ENCODE data around the gene MXRA5. TPM values are rescaled to one million over a fixed set of nuclear protein-coding genes. Genes with fewer than 3 reads are reported as not detected.

The MXRA5 gene
- total and polyA plus RNA-seq, 2 of the 8 experiments (the other 6 are each of a cell fraction or from before 2014, with no cell fraction given), result 0.56 to 1.7 TPM

DNA sequence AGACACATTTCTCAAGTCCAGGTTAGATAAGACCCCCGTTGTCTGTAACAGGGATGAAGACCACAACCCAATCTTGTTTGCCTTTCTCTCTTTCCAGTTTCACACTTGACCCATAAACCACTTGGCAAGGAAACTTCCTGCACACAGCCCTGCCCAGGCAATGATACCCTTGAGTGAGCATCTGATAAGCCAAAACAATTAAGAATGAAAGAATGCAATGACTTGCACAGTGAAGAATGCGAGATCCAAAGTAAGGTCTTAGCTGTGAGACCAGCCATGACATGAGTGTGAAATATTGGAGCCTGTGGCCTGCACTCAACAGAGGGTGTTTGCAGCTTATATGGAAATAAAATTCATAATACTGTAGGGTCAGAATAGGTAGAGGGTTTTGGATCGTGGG lies 37.9 kb upstream of the MXRA5 start:
- TF ChIP-seq, protein P1, sequence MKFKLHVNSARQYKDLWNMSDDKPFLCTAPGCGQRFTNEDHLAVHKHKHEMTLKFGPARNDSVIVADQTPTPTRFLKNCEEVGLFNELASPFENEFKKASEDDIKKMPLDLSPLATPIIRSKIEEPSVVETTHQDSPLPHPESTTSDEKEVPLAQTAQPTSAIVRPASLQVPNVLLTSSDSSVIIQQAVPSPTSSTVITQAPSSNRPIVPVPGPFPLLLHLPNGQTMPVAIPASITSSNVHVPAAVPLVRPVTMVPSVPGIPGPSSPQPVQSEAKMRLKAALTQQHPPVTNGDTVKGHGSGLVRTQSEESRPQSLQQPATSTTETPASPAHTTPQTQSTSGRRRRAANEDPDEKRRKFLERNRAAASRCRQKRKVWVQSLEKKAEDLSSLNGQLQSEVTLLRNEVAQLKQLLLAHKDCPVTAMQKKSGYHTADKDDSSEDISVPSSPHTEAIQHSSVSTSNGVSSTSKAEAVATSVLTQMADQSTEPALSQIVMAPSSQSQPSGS (IDR thresholded peaks at IDR 0.05; ENCODE audit: low read length), result no peak
- no peak for TF ChIP-seq MAFK (IDR thresholded peaks at IDR 0.05; ENCODE audit: low read depth, low read length)
- TF ChIP-seq POU5F1 (IDR thresholded peaks at IDR 0.05; ENCODE audit: low read depth, low read length), result no peak
- no peak for TF ChIP-seq TEAD4 (IDR thresholded peaks at IDR 0.05; ENCODE audit: low read depth, low read length)
- no peak for TF ChIP-seq RFX5 (IDR thresholded peaks at IDR 0.05; ENCODE audit: borderline replicate concordance, low read depth, low read length)
- TF ChIP-seq CBX8 (IDR thresholded peaks at IDR 0.05; ENCODE audit: borderline replicate concordance, low read depth, low read length), result no peak
- TF ChIP-seq, protein P2, sequence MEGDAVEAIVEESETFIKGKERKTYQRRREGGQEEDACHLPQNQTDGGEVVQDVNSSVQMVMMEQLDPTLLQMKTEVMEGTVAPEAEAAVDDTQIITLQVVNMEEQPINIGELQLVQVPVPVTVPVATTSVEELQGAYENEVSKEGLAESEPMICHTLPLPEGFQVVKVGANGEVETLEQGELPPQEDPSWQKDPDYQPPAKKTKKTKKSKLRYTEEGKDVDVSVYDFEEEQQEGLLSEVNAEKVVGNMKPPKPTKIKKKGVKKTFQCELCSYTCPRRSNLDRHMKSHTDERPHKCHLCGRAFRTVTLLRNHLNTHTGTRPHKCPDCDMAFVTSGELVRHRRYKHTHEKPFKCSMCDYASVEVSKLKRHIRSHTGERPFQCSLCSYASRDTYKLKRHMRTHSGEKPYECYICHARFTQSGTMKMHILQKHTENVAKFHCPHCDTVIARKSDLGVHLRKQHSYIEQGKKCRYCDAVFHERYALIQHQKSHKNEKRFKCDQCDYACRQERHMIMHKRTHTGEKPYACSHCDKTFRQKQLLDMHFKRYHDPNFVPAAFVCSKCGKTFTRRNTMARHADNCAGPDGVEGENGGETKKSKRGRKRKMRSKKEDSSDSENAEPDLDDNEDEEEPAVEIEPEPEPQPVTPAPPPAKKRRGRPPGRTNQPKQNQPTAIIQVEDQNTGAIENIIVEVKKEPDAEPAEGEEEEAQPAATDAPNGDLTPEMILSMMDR (IDR thresholded peaks at IDR 0.05; ENCODE audit: control extremely low read depth in 1 of 3, insufficient read depth in 1 of 3, low read depth in 1 of 3, low read length in 3 of 3), result no peak
- no peak for TF ChIP-seq JUND (IDR thresholded peaks at IDR 0.05; ENCODE audit: low read length)
- no peak for TF ChIP-seq BCL11A (IDR thresholded peaks at IDR 0.05; ENCODE audit: low read depth in 2 of 2, low read length in 2 of 2)

More for the DNA sequence above, 37.9 kb upstream of the MXRA5 start:
- no peak overlapping the region for H3K27ac ChIP-seq (ENCODE audit: low read depth, low read length)
- H2BK15ac ChIP-seq (ENCODE audit: low read length), result no peak overlapping the region
- H3K9me3 ChIP-seq (ENCODE audit: insufficient read depth in 2 of 2, low read depth in 1 of 2, low read length in 1 of 2), result no peaks in the 10 kb centered on the region
- no peak overlapping the region for H4K8ac ChIP-seq (ENCODE audit: extremely low read depth, insufficient read depth, low read length)
- DNase-seq (ENCODE audit: low read depth in 1 of 2, low spot score in 2 of 2), result no peak
- H3K23me2 ChIP-seq (ENCODE audit: low read depth, low read length), result peaks cover 1% of the 10 kb centered on the region; the same call in 1 of the 2 replicates
- no peak overlapping the region for H3K56ac ChIP-seq (replicated peaks; ENCODE audit: insufficient read length, low read depth, low read length)
- no peak overlapping the region for H3K14ac ChIP-seq (ENCODE audit: insufficient read length)
- WGBS, 2 experiments (ENCODE audit: extremely low coverage in 1 of 2, insufficient coverage in 1 of 2, insufficient read length in 1 of 2, insufficient replicate concordance in 2 of 2, low coverage in 1 of 2, low lambda C conversion rate in 2 of 2, missing lambda C conversion rate in 1 of 2), result 93% methylated on average over 3 of the region's 3 CpGs; no CpG with 5 or more reads in 1 of the 2 experiments
- H3K4me2 ChIP-seq (ENCODE audit: insufficient read depth in 1 of 2, low read depth in 2 of 2, low read length in 2 of 2), result no peak overlapping the region
- H3K18ac ChIP-seq (ENCODE audit: extremely low read depth, low read length), result no peak overlapping the region
- no peaks in the 10 kb centered on the region for H3K79me1 ChIP-seq (ENCODE audit: low read depth, low read length)
- H3K79me2 ChIP-seq (ENCODE audit: control insufficient read depth in 1 of 2, insufficient read depth in 2 of 2, low read length in 2 of 2), result no peaks in the 10 kb centered on the region
- ChIA-PET POLR2A (ENCODE audit: partially characterized antibody) (no interaction called here), CTCF (ENCODE audit: partially characterized antibody) (no interaction called here)
- no peak overlapping the region for H3K4me3 ChIP-seq (ENCODE audit: extremely low read depth in 1 of 4, insufficient read depth in 2 of 4, low read depth in 3 of 4, low read length in 4 of 4)
- no peak overlapping the region for H4K91ac ChIP-seq (replicated peaks; ENCODE audit: insufficient read length, low read length)
- H2AFZ ChIP-seq (ENCODE audit: low read length), result no peak overlapping the region
- H2BK5ac ChIP-seq (ENCODE audit: low read depth, low read length), result no peak overlapping the region
- no peaks in the 10 kb centered on the region for H3K4me1 ChIP-seq (replicated peaks in 1 of 4; ENCODE audit: control insufficient read depth in 3 of 4, insufficient read depth in 4 of 4, low read length in 3 of 4)
- FAIRE-seq, result no peak
- no peak overlapping the region for H2BK120ac ChIP-seq (replicated peaks; ENCODE audit: low read depth, low read length)
- H3K9ac ChIP-seq (replicated peaks in 1 of 4; ENCODE audit: extremely low read depth in 1 of 4, low read depth in 3 of 4, low read length in 3 of 4), result no peak overlapping the region
- H2BK20ac ChIP-seq (ENCODE audit: low read length), result no peak overlapping the region
- H2AK5ac ChIP-seq (ENCODE audit: low read depth, low read length), result no peak overlapping the region
- H3K36me3 ChIP-seq (ENCODE audit: control insufficient read depth in 2 of 4, insufficient read depth in 4 of 4, low read length in 3 of 4), result no peaks in the 10 kb centered on the region
- no peak overlapping the region for H3K23ac ChIP-seq (ENCODE audit: insufficient read length)
- no peaks in the 10 kb centered on the region for H4K20me1 ChIP-seq (replicated peaks in 1 of 2; ENCODE audit: control insufficient read depth in 1 of 2, insufficient read depth in 2 of 2, low read length in 2 of 2)
- no peak overlapping the region for H2BK12ac ChIP-seq (ENCODE audit: low read depth, low read length)
- H3K27me3 ChIP-seq (replicated peaks in 1 of 4; ENCODE audit: control insufficient read depth in 3 of 4, extremely low read depth in 1 of 4, insufficient read depth in 3 of 4, low read length in 3 of 4), result no peaks in the 10 kb centered on the region
- no peak overlapping the region for H3K4ac ChIP-seq (replicated peaks; ENCODE audit: insufficient read length, low read depth, low read length)
- no peak overlapping the region for H4K5ac ChIP-seq (ENCODE audit: insufficient read length, low read depth, low read length)
